ENCODE measurements around the gene CDKN1C. TPM values are rescaled to one million over a fixed set of nuclear protein-coding genes. Genes with fewer than 3 reads are reported as not detected.

Gene CDKN1C
- total and polyA plus RNA-seq, 2 of the 8 experiments (the other 6 are each of a cell fraction or from before 2014, with no cell fraction given), result 12.8 to 14.1 TPM

DNA sequence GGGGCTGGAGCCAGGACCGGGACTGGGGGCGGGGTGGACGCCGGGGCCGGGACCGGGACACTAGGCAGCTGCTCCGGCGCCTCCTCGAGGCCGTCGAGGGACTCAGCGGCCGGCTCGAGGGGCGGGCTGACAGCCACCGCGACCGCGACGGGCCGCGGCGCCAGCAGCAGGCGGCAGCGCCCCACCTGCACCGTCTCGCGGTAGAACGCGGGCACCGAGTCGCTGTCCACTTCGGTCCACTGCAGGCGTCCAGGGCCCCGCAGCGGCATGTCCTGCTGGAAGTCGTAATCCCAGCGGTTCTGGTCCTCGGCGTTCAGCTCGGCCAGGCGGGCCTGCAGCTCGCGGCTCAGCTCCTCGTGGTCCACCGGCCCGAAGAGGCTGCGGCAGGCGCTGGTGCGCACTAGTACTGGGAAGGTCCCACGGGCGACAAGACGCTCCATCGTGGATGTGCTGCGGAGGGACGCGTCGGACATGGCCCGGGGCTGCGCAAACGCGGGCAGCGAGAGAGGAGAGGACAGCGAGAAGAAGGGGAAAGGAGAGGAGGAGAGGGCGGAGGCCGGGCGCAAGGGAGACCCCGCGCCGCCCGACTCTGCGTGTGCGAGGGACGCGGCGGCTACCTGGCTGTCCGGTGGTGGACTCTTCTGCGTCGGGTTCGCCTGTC is 428 bp downstream of the CDKN1C start:
- Histone ChIP-seq H2AFZ (ENCODE audit: low read length) (no peak overlapping the region), H3K4me2 (ENCODE audit: insufficient read depth in 1 of 2, low read depth in 2 of 2, low read length in 2 of 2) (peak overlapping the region; percentile 73 to 93)
- POLR2A ChIA-PET (ENCODE audit: partially characterized antibody), result interaction anchor here (0.7 to 3.0 kb wide), 20 partner anchors 10 to 508 kb away, joined by 3 to 18 read pairs (median 4); partner anchors contain the start of gene CD81
- no peak for TF ChIP-seq NANOG (IDR thresholded peaks at IDR 0.05; ENCODE audit: insufficient read depth, low read depth, low read length, poor library complexity, severe bottlenecking)
- no peak for TF ChIP-seq NRF1 (IDR thresholded peaks at IDR 0.05; ENCODE audit: low read depth, low read length)
- TF ChIP-seq RAD21 (IDR thresholded peaks at IDR 0.05 in 1 of 2, conservative IDR thresholded peaks at IDR 0.05 in 1 of 2; ENCODE audit: low read depth in 2 of 2, low read length in 2 of 2), result peak; percentile 57 to 73
- TF ChIP-seq SRF (IDR thresholded peaks at IDR 0.05; ENCODE audit: low read depth, low read length), result no peak
- TF ChIP-seq, protein P1, sequence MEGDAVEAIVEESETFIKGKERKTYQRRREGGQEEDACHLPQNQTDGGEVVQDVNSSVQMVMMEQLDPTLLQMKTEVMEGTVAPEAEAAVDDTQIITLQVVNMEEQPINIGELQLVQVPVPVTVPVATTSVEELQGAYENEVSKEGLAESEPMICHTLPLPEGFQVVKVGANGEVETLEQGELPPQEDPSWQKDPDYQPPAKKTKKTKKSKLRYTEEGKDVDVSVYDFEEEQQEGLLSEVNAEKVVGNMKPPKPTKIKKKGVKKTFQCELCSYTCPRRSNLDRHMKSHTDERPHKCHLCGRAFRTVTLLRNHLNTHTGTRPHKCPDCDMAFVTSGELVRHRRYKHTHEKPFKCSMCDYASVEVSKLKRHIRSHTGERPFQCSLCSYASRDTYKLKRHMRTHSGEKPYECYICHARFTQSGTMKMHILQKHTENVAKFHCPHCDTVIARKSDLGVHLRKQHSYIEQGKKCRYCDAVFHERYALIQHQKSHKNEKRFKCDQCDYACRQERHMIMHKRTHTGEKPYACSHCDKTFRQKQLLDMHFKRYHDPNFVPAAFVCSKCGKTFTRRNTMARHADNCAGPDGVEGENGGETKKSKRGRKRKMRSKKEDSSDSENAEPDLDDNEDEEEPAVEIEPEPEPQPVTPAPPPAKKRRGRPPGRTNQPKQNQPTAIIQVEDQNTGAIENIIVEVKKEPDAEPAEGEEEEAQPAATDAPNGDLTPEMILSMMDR (IDR thresholded peaks at IDR 0.05; ENCODE audit: control extremely low read depth in 1 of 3, insufficient read depth in 1 of 3, low read depth in 1 of 3, low read length in 3 of 3), result peak in 2 of 3 experiments; percentile 49 to 61; a peak in 3 of 4 replicates
- TF ChIP-seq GTF2F1 (IDR thresholded peaks at IDR 0.05; ENCODE audit: borderline replicate concordance, low read depth, low read length), result no peak
- no peak for TF ChIP-seq POU5F1 (IDR thresholded peaks at IDR 0.05; ENCODE audit: low read depth, low read length)
- TF ChIP-seq TAF1 (IDR thresholded peaks at IDR 0.05; ENCODE audit: low read depth, low read length), result no peak

More for the DNA sequence above, 428 bp downstream of the CDKN1C start:
- Histone ChIP-seq H2BK5ac (ENCODE audit: low read depth, low read length) (peak overlapping the region; percentile 75; the same call in 1 of the 2 replicates), H3K4ac (replicated peaks; ENCODE audit: insufficient read length, low read depth, low read length) (peak overlapping the region; percentile 73), H3K79me2 (ENCODE audit: control insufficient read depth in 1 of 2, insufficient read depth in 2 of 2, low read length in 2 of 2) (no peaks in the 10 kb centered on the region), H3K9me3 (ENCODE audit: insufficient read depth in 2 of 2, low read depth in 1 of 2, low read length in 1 of 2) (no peaks in the 10 kb centered on the region), H3K79me1 (ENCODE audit: low read depth, low read length) (no peaks in the 10 kb centered on the region), H4K91ac (replicated peaks; ENCODE audit: insufficient read length, low read length) (peak overlapping the region; percentile 83), H3K4me1 (replicated peaks in 1 of 4; ENCODE audit: control insufficient read depth in 3 of 4, insufficient read depth in 4 of 4, low read length in 3 of 4) (peaks cover 0 to 25% (median 21%) of the 10 kb centered on the region in 4 experiments; a peak in 6 of 7 replicates), H3K56ac (replicated peaks; ENCODE audit: insufficient read length, low read depth, low read length) (peak overlapping the region; percentile 48), H4K8ac (ENCODE audit: extremely low read depth, insufficient read depth, low read length) (peak overlapping the region; percentile 87), H2BK15ac (ENCODE audit: low read length) (peak overlapping the region; percentile 95; the same call in 1 of the 2 replicates), H2BK120ac (replicated peaks; ENCODE audit: low read depth, low read length) (no peak overlapping the region), H3K36me3 (ENCODE audit: control insufficient read depth in 2 of 4, insufficient read depth in 4 of 4, low read length in 3 of 4) (peaks cover 0 to 4% (median 0%) of the 10 kb centered on the region in 4 experiments; a peak in 1 of 8 replicates), H3K9ac (replicated peaks in 1 of 4; ENCODE audit: extremely low read depth in 1 of 4, low read depth in 3 of 4, low read length in 3 of 4) (peak overlapping the region in 2 of 4 experiments; percentile 4 to 50; a peak in 2 of 7 replicates), H2AK5ac (ENCODE audit: low read depth, low read length) (peak overlapping the region; percentile 87; the same call in 1 of the 2 replicates), H3K27me3 (replicated peaks in 1 of 4; ENCODE audit: control insufficient read depth in 3 of 4, extremely low read depth in 1 of 4, insufficient read depth in 3 of 4, low read length in 3 of 4) (peaks cover 2 to 84% (median 56%) of the 10 kb centered on the region in 4 experiments), H3K23me2 (ENCODE audit: low read depth, low read length) (peaks cover 12% of the 10 kb centered on the region; the same call in 1 of the 2 replicates), H3K27ac (ENCODE audit: low read depth, low read length) (no peak overlapping the region), H4K20me1 (replicated peaks in 1 of 2; ENCODE audit: control insufficient read depth in 1 of 2, insufficient read depth in 2 of 2, low read length in 2 of 2) (peaks cover 6 to 13% of the 10 kb centered on the region in 2 experiments), H4K5ac (ENCODE audit: insufficient read length, low read depth, low read length) (peak overlapping the region; percentile 72), H3K4me3 (ENCODE audit: extremely low read depth in 1 of 4, insufficient read depth in 2 of 4, low read depth in 3 of 4, low read length in 4 of 4) (peak overlapping the region; percentile 44 to 68 (median 54)), H3K14ac (ENCODE audit: insufficient read length) (no peak overlapping the region), H2BK12ac (ENCODE audit: low read depth, low read length) (peak overlapping the region; percentile 68; the same call in 1 of the 2 replicates), H3K18ac (ENCODE audit: extremely low read depth, low read length) (peak overlapping the region; percentile 96), H3K23ac (ENCODE audit: insufficient read length) (no peak overlapping the region), H2BK20ac (ENCODE audit: low read length) (peak overlapping the region; percentile 61; the same call in 1 of the 2 replicates)
- CTCF ChIA-PET (ENCODE audit: partially characterized antibody), result interaction anchor here (0.9 to 13.5 kb wide), 11 partner anchors 12 to 693 kb away, joined by 3 to 521 read pairs (median 3); partner anchors contain the start of gene PHLDA2
- WGBS, 2 experiments (ENCODE audit: extremely low coverage in 1 of 2, insufficient coverage in 1 of 2, insufficient read length in 1 of 2, insufficient replicate concordance in 2 of 2, low coverage in 1 of 2, low lambda C conversion rate in 2 of 2, missing lambda C conversion rate in 1 of 2), result 5% methylated on average over 49 of the region's 80 CpGs; no CpG with 5 or more reads in 1 of the 2 experiments
- DNase-seq (ENCODE audit: low read depth in 1 of 2, low spot score in 2 of 2), result no peak
- FAIRE-seq, result no peak

All from H1 (cell line).